ENCODE measurements around the gene TNFSF10.
A peak's percentile ranks its signal among the peaks of the same experiment; 100 is the strongest.
"Not testable (repeated sequence)": the region's sequence is repeated elsewhere in the genome, so short reads cannot be mapped to it uniquely, and the experiment has no call there.

The TNFSF10 gene

DNA sequence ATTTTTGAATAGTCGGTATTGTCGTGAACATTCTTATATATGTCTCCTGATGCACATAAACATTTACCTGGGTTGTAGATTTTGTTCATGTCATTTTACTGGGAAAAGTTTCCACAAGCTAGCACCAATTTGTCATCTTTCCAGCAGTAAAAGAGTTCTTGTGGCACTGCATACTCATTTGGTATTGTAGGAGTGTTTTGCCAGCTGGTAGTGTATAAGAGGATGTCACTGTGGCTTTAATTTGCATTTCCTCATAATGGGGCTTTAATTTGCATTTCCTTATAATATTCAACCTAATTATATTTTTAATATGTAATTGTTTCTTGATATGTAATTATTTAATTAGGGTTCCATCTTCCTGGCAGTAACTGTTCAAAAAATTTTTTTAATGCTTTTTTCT, 21.2 kb upstream of the TNFSF10 start:
- DNase-seq (ENCODE audit: low read depth in 2 of 2) = no peak

DNA sequence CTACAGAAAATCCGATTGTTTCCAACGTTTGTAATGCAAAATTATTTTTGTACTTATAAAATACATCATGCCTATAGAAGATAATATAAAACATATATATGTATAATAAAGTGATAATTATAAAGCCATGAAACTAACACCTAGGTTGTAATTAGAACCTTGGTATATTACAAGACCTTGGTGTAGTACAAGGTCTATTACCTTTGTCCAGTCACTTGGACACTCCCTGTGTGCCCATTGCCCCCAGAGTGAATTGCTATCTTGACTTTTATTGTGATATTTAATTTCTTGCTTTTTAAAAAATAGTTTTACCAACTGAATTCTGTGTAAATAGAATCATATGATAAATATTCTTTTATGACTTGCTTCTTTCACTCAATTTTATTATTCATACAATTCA, 20.7 kb upstream of the TNFSF10 start:
- no peak for DNase-seq (ENCODE audit: low read depth in 2 of 2)

DNA sequence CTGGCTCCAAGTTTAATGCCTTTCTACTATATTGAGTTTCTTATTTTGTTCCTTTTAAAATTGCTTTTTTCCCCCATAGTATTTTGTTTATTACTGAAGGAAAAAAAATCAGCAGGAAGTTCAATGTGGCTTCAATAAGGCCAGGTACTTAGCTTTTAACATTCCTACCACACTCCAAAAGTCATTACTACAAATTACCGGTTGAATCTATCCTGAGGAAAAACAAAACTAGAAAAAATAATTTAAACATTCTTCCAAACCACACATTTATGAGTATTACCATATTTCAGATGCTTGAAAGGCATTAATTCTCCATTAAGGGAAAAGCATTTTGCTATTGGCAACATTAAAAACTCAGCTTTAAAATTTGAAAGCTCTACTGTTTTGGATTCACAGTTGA, 20.2 kb upstream of the TNFSF10 start:
- DNase-seq (ENCODE audit: low read depth in 2 of 2) = no peak

DNA sequence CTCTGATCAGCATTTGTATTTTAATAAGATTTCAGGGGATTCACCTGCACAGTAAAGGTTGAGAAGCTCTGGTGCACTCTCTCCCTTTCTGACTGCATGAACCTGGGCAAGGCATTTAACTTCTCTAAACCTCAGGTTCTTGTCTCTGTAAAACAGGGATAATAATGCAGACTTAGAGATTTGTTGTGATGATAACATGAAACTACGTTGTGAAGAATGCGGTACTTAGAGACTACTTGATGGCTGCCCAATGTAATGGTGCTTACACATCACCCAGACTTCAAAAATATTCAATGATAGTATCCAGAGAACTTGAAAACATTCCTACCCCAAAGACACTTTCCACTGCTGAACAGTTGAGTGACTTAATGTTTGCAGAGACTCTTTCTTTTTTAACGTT, 19.8 kb upstream of the TNFSF10 start:
- DNase-seq (ENCODE audit: low read depth in 2 of 2) = no peak

GRCh38 chr3:172541945-172542488, 18.8 kb upstream of the TNFSF10 start:
- no peak for DNase-seq (ENCODE audit: low read depth in 2 of 2)

DNA sequence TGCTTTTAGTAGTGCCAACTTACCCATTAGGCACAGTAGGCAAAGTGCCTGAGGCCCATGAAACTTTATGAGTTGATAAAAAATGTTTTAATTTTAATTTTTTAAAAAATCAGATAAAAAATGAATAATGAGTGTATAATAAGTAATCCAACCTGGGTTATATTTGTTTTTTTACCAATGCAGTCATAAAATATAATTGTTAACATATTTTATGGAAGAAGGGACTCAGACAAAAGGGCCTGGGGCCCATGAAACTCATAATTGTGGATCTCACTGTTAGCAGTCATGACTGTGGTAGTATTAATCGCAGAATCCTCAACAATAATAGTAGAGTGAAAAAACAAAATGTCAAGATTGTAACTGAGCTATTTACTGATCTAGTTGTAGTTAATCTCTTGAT, 16.8 kb upstream of the TNFSF10 start:
- no peak for DNase-seq (ENCODE audit: low read depth in 2 of 2)

GRCh38 chr3:172539273-172539672, 16.0 kb upstream of the TNFSF10 start:
- DNase-seq (ENCODE audit: low read depth in 2 of 2) = no peak

DNA sequence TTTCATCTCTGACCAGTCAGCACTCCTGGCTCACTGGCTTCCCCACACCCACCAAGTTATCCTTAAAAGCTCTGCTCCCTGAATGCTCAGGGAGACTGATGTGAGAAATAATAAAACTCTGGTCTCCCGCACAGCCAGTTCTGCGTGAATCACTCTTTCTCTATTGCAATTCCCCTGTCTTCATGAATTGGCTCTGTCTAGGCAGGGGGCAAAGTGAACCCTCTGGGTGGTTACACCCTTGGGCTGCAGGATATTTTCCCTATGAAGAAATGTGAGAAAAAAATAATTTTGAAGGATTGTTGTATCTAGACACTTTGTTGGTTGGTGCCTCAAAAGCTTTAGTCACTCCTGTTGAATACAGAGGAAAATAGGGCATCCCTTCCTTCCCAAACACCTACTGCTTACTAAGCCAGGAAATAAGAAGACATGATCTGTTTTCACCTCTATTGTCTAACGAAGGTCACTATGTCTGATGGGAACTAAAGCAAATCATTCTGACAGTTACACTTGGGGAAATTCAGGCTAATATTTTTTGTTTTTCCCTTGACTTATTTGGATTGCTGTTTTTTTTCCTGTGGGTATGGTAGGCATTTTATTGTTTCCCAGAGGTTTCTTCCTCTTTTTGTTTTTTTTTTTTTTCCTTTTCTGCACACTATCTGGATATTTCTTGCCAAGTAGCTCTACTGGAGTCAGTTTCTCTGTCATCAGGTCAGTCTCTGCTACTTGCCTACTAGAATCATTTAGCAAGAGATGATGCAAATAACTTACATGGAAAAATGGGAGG, 15.3 kb upstream of the TNFSF10 start:
- no peak for DNase-seq (ENCODE audit: low read depth in 2 of 2)

- no peak for DNase-seq (ENCODE audit: low read depth in 2 of 2)
Observed at GRCh38 chr3:172537507-172538158, 14.4 kb upstream of the TNFSF10 start.

- no peak for DNase-seq (ENCODE audit: low read depth in 2 of 2)
Observed at GRCh38 chr3:172536993-172537419, 13.8 kb upstream of the TNFSF10 start.

DNA sequence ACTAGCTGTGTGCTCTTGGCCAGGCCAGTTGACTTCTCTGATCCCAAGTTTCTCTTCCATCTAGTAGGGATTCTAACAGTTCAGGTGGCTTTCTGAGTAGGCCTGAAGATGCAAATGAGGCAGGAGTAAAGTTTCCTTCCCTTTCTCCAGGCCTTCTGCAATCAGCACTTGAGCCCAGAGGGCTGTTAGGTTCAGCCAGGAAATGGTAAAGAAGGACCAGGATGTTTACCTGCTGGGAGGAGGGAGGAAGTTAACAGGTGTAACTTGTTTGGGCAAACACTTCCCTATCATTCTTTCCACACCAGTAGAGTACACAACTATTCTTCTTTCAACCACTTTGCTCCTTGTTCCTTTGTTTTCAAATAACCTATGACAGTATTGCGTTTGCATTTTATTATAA, 13.3 kb upstream of the TNFSF10 start:
- no peak for DNase-seq (ENCODE audit: low read depth in 2 of 2)

GRCh38 chr3:172530566-172530965, 7.3 kb upstream of the TNFSF10 start:
- no peak for DNase-seq (ENCODE audit: low read depth in 2 of 2)

DNA sequence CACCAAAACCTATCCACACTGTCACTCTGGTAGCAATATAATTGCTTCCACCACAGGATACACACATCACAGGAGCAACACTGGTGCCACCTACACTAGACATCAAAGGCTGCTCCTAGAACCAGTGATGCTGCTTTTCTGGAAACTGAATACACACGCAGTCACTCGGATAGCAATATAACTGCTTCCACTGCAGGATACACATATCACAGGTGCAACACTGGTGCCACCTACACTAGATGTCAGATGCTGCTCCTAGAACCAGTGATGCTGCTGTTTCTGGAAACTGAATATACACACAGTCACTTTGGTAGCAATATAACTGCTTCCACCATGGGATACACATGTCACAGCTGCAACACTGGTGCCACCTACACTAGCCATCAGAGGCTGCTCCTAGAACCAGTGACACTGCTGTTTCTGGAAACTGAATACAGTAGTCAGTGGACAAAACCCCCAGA, 6.9 kb upstream of the TNFSF10 start:
- DNase-seq (ENCODE audit: low read depth in 2 of 2) = no peak

DNA sequence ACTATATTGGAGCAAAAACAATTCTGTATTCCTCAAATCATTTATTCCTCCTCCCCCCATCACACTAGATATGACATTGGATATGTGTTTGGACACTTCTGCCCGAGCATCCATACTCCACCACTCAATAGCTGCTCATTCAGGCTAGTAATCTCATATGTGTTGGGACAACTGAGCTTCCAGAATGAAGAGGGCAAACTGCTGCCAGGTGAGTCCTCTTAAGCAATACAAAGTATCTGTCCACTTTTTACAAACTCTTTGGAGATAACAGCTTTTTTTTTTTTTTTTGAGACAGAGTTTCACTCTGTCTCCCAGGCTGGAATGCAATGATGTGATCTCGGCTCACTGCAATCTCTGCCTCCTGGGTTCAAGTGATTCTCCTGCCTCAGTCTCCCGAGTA, 5.4 kb upstream of the TNFSF10 start:
- DNase-seq (ENCODE audit: low read depth in 2 of 2) = no peak

DNA sequence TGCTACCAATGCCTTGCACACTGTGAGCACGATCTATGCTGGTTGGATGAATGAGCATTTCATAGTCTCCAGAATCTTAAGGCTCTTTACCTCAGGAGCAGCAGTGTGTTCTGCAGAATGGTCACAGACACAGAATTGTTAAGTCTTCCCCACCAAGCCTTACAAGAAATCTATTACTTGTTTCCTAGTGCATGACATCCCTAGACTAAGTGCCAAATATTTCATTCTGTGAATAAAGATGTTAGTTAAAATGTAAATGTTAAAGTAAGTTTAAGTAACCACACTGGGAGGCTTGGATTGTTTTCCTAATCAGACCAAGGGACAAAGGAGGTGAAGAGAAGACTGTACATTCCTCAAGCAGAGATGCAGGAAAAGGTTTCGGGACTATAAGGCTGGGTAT, 4.1 kb upstream of the TNFSF10 start:
- DNase-seq (ENCODE audit: low read depth in 2 of 2) = no peak

DNA sequence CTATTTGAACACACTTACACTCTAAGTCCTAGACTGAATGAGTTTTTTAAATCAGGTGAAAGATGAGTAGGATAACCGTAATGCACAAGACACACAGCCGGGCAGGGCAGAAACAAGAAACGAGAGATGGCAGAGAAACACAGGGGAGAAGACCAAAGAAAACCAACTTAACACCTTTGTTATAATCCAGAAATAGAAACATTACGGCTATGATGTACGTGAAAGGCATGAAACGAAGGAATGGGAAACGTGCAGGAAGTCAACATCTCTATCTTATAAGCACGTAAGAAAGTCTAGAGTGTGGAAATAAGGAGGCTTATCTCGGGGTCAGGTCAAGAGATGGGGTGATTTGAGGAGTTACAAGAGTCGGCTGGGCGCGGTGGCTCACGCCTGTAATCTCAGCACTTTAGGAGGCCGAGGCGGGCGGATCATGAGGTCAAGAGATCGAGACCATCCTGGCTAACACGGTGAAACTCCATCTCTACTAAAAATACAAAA, 1.9 kb upstream of the TNFSF10 start:
- DNase-seq (ENCODE audit: low read depth in 2 of 2) = no peak

DNA sequence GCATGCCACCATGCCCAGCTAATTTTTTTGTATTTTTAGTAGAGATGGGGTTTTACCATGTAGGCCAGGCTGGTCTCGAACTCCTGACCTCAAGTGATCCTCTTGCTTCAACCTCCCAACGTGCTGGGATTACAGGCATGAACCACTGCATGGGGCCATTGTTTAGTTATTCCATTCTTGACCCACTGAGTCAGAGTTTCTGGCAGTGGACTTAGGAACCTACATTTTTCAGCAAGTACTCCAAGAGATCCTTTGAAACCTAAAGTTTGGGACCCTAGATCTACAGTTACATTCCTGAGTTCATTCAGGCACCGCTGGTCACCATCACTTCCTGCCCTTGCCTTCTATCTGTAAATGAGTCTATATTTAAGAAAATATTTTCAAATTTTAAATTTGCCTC, 1.4 kb upstream of the TNFSF10 start:
- no peak for DNase-seq (ENCODE audit: low read depth in 2 of 2)

GRCh38 chr3:172521837-172522726, 1.1 kb downstream of the TNFSF10 start:
- not testable (repeated sequence) for DNase-seq (ENCODE audit: low read depth in 2 of 2)

GRCh38 chr3:172520301-172520831, 2.9 kb downstream of the TNFSF10 start:
- DNase-seq (ENCODE audit: low read depth in 2 of 2) = peak; percentile 62 to 69

GRCh38 chr3:172519740-172520139, 3.5 kb downstream of the TNFSF10 start:
- no peak for DNase-seq (ENCODE audit: low read depth in 2 of 2)

DNA sequence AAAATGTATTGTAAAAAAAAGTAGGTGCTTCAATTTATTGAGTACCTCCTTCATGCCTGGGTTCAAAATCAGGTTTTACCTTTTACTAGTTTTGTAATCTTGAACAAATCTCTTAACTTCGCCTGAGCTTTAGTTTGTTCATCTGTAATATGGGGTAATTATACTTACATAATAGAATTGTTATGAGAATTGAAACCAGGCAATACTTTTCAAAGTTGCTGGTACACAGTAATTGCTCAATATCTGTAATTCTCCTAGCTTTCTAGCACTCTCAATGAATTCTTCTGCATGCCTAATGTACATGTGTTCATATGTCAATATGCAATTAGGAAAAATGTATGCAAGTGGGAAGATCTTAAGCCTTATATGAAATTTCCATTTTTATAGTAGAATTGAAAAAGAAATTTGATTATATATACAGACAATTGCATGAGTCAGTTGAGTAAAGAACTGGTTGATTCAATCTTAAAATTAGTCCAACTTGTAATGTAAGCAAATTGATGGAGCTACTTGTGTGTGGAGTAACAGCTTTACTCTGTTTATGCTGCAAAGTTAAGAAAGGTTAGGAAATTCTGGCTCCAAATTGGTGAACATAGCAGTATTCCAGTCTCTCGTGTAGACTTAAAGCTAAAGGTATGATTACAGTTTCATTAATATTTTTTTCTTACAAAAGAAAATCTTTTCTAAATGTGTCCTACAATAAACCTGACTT, 4.1 kb downstream of the TNFSF10 start:
- DNase-seq (ENCODE audit: low read depth in 2 of 2) = no peak
